Ishikawa (cell line): Measurements from ENCODE around the gene SUOX.

ENCODE experiments used
- CEBPB ChIP-seq: IDR thresholded peaks from 2 replicates; pipeline ENCODE4 v1.6.1; 2012
- CREB1 ChIP-seq: IDR thresholded peaks from 2 replicates; pipeline ENCODE4 v1.6.1; 2012; ENCODE audit warnings: low read depth
- EGR1 ChIP-seq: IDR thresholded peaks from 2 replicates; pipeline ENCODE4 v1.6.1; 2012
- EP300 ChIP-seq: IDR thresholded peaks from 2 replicates; pipeline ENCODE4 v1.6.1; 2012; ENCODE audit warnings: borderline replicate concordance
- FOXM1 ChIP-seq: IDR thresholded peaks from 2 replicates; pipeline ENCODE4 v1.6.1; 2012; ENCODE audit warnings: low read depth, borderline replicate concordance
- MAX ChIP-seq: IDR thresholded peaks from 2 replicates; pipeline ENCODE4 v1.6.1; 2012
- NFIC ChIP-seq: IDR thresholded peaks from 2 replicates; pipeline ENCODE4 v1.6.1; 2012
- RAD21 ChIP-seq: IDR thresholded peaks from 2 replicates; pipeline ENCODE4 v1.6.1; 2012; ENCODE audit warnings: low read depth
- TAF1 ChIP-seq: IDR thresholded peaks from 2 replicates; pipeline ENCODE4 v1.6.1; 2012; ENCODE audit warnings: low read depth, mild to moderate bottlenecking
- TCF12 ChIP-seq: IDR thresholded peaks from 2 replicates; pipeline ENCODE4 v1.6.1; 2012; ENCODE audit warnings: low read depth
- TEAD4 ChIP-seq: IDR thresholded peaks from 2 replicates; pipeline ENCODE4 v1.6.1; 2012
- USF1 ChIP-seq: IDR thresholded peaks from 2 replicates; pipeline ENCODE4 v1.6.1; 2012
- YY1 ChIP-seq: IDR thresholded peaks from 2 replicates; pipeline ENCODE4 v1.6.1; 2012; ENCODE audit warnings: low read depth
- ZBTB7A ChIP-seq: IDR thresholded peaks from 2 replicates; pipeline ENCODE4 v1.6.1; 2012; ENCODE audit warnings: low read depth
- TF ChIP-seq, protein P1 (sequence below): IDR thresholded peaks from 2 replicates; pipeline ENCODE4 v1.6.1; 2012; ENCODE audit warnings: low read depth, mild to moderate bottlenecking

SUOX gene

DNA sequence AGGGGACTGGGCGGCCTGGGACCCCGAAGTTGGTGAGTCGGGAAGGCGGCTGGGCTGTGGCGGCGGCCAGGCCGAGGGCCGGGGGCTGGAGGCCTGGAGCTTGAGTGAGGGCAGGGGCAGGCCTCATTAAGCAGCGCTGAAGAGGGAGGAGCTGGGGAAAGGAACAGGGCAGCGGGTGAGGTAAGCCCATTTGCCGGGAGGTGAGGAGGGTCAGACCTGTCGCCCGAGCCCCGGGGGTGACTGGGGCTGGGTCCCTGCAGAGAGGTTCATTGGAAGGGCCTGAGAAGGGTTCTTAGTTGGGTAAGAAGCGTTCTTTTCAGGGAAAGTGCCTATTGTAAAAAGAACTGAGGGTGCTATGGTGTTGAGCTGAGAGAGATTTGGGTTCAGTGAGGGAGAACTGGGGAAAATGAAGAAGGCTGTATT is 22.8 kb upstream of the SUOX start:
- peak; percentile 35; the same call in 1 of the 2 replicates for TF ChIP-seq EGR1
- TF ChIP-seq TCF12 = no peak
- TF ChIP-seq CEBPB = no peak
- no peak for TF ChIP-seq NFIC
- TF ChIP-seq, protein P1, sequence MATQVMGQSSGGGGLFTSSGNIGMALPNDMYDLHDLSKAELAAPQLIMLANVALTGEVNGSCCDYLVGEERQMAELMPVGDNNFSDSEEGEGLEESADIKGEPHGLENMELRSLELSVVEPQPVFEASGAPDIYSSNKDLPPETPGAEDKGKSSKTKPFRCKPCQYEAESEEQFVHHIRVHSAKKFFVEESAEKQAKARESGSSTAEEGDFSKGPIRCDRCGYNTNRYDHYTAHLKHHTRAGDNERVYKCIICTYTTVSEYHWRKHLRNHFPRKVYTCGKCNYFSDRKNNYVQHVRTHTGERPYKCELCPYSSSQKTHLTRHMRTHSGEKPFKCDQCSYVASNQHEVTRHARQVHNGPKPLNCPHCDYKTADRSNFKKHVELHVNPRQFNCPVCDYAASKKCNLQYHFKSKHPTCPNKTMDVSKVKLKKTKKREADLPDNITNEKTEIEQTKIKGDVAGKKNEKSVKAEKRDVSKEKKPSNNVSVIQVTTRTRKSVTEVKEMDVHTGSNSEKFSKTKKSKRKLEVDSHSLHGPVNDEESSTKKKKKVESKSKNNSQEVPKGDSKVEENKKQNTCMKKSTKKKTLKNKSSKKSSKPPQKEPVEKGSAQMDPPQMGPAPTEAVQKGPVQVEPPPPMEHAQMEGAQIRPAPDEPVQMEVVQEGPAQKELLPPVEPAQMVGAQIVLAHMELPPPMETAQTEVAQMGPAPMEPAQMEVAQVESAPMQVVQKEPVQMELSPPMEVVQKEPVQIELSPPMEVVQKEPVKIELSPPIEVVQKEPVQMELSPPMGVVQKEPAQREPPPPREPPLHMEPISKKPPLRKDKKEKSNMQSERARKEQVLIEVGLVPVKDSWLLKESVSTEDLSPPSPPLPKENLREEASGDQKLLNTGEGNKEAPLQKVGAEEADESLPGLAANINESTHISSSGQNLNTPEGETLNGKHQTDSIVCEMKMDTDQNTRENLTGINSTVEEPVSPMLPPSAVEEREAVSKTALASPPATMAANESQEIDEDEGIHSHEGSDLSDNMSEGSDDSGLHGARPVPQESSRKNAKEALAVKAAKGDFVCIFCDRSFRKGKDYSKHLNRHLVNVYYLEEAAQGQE = no peak
- TF ChIP-seq EP300 = 0 out of 2 replicates have a peak, but pooled peaks have one; percentile 13
- TF ChIP-seq RAD21 = no peak
- TF ChIP-seq FOXM1 = no peak; the same call in 1 of the 2 replicates
- TF ChIP-seq TEAD4 = no peak
- peak; percentile 83 for TF ChIP-seq ZBTB7A
- no peak for TF ChIP-seq TAF1
- TF ChIP-seq YY1 = no peak; the same call in 1 of the 2 replicates
- no peak for TF ChIP-seq USF1
- peak; percentile 45; the same call in 1 of the 2 replicates for TF ChIP-seq MAX

DNA sequence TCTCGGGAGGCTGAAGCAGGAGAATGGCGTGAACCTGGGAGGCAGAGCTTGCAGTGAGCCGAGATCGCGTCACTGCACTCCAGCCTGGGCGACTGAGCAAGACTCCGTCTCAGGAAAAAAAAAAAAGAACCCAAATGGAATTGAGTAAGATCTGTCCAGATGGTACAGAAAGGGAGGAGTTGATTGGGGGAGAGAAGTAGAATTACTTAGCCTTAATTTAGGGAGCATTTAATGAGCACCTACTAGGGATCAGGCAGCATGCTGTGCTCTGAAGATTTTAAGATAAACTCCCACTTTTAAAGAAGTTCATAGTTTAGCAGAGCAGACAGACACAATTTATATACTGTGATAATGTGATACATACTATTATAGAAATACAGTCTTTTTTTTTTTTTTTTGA is 18.7 kb upstream of the SUOX start:
- TF ChIP-seq MAX = no peak
- no peak for TF ChIP-seq FOXM1
- TF ChIP-seq TAF1 = no peak
- no peak for TF ChIP-seq RAD21
- TF ChIP-seq CEBPB = no peak
- TF ChIP-seq EGR1 = no peak
- no peak for TF ChIP-seq CREB1
- no peak for TF ChIP-seq USF1
- TF ChIP-seq TEAD4 = no peak
- no peak for TF ChIP-seq ZBTB7A
- TF ChIP-seq, protein P1 = no peak

DNA sequence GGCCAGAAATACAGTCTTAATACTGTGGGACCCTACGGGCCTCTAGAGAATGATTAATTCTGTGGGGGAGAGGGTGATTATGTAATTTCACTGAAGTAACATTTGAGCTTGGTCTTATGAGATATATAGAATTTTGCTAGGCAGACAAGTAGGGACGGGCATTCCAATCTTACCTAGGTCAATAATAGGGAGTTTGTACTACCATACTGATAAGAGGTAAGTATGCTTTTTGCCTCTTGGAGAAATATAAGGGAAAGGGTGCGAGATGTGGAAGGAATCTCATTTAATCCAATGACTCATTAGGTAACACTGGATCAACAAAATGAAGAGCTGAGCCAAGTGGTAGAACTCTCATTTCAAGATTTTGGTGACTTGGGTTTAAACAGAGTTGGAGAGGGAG is 18.0 kb upstream of the SUOX start:
- TF ChIP-seq MAX = no peak
- no peak for TF ChIP-seq RAD21
- TF ChIP-seq EGR1 = no peak
- no peak for TF ChIP-seq YY1
- TF ChIP-seq NFIC = no peak
- no peak for TF ChIP-seq FOXM1
- TF ChIP-seq, protein P1 = no peak
- TF ChIP-seq EP300 = no peak
- TF ChIP-seq TCF12 = no peak
- no peak for TF ChIP-seq USF1
- TF ChIP-seq CEBPB = no peak
- no peak for TF ChIP-seq TEAD4

DNA sequence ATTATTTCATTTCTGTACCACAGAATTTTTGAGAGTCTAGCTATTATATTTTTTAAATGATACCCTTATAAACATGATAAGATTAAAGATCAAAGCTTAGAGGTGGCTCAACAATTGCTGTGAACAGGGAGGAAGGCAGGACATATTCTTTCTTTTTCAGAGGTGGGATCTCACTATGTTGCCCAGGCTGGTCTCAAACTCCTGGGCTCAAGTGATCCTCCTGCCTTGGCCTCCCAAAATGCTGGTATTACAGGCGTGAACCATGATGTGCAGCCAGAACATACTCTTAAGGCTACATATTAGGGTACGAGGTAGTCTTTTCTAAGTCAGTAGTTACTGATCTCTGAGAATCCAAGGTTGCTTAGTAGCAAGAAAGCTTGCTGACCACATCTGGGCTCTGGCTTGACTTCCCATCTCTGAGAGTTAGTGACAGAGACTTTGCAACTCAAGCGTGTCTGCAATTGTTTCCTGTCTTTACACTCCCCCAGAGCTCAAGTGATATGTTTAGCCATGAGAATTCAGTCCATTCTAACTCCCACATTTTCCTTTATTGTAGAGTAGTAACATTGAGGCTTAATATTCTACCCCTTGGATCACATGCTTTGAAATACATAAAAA is 14.6 kb upstream of the SUOX start:
- TF ChIP-seq MAX (no peak), FOXM1 (no peak), YY1 (no peak)
